GM21367 (cell line): ENCODE measurements around the gene ITPKB.
"Not testable (repeated sequence)": the region's sequence is repeated elsewhere in the genome, so short reads cannot be mapped to it uniquely, and the experiment has no call there.

Source experiments
- ATAC-seq: cut with Tn5 transposase; IDR thresholded peaks from one replicate; pipeline ENCODE4 v1.9.1; 2021; ENCODE audit not compliant: unreplicated experiment

ITPKB gene

DNA sequence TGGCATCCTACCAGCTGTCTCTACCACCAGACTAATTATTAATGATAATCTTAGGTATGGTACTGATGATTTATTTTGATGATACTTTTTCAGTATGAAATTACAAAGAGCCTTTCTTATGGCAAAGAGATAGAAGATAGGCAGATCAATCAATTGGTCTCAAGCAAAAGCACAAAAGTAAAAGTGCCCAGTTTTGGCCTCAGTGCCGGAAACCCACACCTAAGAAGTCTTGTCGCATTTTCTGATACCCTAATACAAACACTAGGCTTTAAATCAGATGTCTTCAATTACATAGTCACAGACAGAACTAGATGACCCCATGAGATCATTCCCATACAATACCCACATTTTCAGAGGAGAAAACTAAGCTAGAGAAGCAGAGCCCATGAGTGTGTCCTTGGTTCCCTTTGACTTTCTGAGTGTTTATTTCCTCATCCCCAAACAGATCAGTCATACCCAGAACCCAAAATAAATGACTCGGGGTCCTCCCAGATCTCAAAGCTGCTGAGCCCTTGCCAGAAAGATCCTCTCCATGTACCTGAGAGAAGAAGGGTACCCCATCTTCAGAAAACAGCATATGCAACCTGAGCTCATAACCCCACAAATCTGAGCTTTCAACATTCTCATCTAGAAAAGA lies 7.7 kb downstream of the ITPKB start:
- ATAC-seq: no peak

- ATAC-seq: no peak
Measured at GRCh38 chr1:226730836-226731235, 8.2 kb downstream of the ITPKB start.

DNA sequence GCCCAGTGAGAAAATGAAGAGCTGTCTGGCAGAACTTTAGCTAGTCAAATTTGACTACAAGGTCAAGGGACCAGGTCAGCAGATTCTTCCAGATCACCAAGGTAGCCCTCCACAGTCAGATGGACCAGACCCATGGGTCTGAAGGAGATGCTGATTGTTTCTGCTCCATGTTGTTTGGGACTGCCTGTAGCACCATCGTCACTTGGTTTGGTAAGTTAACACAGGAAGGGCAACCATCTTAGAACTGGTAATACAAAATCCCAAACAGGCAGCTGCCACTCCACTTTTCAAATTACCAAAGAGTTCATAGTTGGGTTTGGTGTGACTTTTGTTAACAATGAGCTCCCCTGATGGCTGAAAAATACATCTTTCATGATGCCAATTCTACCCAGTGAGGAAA lies 9.0 kb downstream of the ITPKB start:
- no peak for ATAC-seq

DNA sequence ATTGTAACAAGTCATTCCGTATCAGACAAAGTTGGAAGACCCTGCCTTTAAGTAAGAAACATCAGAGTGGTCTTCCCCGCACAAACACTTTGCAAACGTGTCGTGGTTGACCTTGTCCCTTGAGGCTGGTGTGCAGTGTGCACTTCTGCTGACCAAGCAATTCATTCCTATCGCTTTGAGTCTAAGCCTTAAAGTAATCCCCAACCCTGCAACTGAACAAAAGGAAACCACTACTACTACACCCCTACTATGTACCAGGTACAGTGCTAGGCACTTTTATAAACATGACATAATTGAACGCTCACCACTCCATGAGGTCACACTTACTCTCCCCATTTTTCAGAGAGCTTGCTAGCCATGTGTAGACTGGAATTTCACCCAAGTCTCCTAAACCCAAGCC lies 10.6 kb downstream of the ITPKB start:
- no peak for ATAC-seq

GRCh38 chr1:226725897-226726267 lies 13.2 kb downstream of the ITPKB start:
- no peak for ATAC-seq

GRCh38 chr1:226723657-226724532 lies 15.2 kb downstream of the ITPKB start:
- ATAC-seq: peak; percentile 4

DNA sequence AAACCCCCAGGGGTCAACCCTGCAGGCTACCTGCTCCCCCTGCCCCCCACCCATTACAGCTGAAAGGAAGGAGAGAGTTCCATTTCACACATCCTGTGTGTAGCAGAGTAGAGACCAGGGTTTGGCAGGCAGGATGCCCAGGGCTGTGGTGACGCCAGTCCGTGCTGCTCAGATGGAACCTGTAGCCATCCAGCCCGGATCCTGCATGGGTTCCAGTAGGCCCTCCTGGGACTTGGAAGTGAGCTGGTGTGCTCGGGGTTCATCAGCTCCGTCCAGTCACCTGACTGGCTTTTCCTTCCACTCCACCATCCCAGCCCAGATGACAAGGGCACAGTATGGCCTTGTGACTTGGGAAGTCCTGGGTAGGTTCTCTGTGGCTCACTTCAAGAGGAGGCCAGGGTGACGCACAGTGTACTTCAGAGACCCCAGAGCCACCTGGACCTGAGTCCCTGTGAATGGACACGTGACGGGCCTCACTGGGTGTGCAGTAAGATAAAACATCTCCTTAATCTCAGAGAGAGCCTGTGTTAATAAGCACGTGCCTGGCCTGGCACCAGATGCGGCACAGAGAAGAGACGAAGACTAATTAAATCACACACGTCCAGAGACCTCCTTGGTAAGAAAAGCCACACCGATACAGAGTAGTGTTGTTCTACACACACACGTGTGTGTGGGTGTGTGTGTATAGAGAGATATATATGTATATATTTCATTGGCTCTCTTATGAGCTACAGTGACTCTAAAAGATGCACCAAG lies 16.0 kb downstream of the ITPKB start:
- ATAC-seq: no peak

DNA sequence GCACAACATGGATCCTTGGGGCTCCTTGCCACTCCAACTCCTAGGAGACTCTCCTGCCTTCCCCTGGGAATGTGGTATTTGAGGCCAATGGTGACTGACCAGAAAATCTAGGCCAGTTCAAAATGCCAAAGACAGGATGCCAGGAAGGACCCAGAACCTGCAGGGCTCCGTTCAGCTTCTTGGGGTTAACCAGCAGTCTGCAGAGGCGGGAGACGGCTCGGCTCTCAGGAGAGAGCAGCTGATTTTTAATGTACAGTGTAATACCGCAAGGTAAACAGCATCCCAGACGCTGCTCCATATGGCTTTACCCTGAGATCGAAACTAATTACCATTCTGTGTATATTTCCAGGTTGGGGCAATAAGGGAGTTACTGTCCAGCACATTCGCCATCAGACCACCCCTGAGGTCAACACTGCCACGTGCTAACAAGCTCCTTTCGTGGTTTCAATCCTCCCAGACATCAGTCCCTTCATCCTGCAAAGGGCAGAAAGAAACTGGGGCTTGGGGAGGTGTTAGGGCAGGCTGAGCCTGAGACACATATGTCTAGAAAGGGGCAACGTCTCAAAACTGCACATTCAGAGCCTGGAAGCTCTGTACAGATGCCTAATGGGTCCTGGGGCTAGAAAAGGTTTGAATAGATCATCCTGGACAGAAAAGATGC lies 16.7 kb downstream of the ITPKB start:
- no peak for ATAC-seq

DNA sequence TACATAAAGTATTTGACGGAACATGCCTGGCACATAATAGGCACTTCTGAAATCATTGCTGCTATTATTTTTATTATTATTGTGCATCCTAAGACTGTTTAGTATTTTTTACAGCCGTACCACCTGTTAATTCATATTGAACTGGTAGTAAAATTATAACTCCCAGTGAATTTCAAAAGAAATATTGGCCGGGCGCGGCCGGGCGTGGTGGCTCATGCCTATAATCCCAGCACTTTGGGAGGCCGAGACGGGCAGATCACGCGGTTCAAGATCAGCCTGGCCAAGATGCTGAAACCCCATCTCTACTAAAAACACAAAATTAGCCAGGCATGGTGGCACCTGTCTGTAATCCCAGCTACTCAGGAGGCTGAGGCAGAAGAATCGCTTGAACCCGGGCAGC lies 18.5 kb downstream of the ITPKB start:
- not testable (repeated sequence) for ATAC-seq

DNA sequence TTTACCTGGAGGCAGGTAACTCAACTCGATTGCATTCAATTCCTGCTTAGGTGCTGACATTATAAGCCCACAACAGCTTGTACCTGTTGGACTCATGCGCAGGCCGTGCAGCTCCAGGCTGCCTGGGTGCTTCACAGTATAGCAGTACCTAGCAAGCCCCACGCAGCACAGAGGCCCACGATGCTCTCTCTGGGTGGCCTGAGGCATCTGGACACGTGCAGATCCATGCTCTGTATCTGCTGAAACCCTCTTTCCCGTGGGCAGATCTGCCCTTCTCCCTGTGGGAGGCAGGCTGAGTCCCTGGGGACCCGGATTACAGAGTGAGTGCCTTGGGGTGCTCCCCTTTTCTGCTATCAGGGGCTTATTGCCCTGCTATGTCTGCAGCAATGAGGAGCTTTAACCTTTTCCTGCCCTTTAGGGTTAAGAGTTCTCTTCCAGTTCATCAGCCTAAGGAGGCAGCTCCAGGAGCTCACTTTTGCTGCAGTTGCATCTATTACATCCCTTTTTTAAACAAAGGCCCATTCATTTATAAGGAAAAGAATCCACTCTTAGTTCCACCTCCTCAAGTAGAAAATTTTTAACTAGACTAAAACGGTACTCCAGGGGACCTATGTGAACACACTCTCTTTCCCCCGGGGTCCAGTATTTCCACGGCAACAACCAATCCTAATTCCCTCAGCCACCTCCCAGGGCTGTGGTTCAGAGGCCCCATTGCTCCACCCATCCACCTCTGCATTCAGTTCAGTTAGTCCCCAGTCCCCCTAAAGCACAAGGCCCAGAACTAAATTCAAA lies 19.3 kb downstream of the ITPKB start:
- no peak for ATAC-seq

DNA sequence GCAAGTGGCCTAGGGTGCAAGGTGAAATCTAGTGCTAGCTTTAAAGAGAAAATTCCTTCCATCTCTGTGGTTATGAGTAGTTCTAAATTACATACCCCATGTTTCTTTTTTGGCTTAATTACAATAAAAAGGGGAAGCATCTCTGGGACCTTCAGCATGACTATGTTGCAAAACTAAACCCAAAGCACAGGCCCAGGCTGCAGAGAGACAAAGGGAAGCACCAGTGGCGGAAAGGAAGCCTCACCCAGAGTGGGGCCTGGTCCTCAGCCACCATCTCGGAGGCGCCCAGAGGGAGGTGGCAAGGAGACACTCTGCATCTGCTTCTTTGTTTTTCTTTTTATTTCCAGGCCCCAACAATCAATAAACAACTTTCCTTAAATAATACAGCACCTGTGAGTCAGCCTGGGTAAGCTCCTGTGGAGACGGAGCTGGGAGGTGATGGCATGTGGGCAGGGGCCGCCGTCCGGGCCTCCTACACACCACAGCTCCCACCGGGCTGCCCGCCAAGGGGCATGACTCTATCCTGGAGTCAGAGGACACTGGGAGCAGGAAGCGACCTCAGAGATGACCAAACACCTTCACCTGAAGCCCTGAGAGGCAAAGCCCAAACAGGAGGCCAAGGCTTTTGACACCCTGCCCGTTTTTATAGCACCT lies 21.7 kb downstream of the ITPKB start:
- no peak for ATAC-seq

- ATAC-seq: no peak
Measured at GRCh38 chr1:226716577-226716976, 22.5 kb downstream of the ITPKB start.

DNA sequence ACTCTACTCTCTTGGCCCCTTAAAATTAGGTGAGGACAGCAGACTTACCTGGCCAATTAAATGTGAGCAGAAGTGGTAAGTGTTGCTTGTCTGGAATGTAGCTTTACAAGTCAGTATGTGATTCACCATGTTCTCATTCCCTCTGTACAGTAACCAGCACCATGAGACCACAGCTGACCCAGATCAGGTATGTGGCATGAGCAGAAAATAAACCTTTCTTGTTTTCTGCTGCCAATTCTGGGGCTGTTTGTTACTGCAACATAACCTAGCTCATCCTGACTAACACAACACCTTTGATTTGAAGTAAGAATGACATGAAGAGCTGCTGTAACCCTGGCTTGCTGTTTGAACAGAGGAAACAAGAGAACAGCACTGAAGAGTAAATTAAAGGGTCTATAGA lies 24.9 kb downstream of the ITPKB start:
- no peak for ATAC-seq

DNA sequence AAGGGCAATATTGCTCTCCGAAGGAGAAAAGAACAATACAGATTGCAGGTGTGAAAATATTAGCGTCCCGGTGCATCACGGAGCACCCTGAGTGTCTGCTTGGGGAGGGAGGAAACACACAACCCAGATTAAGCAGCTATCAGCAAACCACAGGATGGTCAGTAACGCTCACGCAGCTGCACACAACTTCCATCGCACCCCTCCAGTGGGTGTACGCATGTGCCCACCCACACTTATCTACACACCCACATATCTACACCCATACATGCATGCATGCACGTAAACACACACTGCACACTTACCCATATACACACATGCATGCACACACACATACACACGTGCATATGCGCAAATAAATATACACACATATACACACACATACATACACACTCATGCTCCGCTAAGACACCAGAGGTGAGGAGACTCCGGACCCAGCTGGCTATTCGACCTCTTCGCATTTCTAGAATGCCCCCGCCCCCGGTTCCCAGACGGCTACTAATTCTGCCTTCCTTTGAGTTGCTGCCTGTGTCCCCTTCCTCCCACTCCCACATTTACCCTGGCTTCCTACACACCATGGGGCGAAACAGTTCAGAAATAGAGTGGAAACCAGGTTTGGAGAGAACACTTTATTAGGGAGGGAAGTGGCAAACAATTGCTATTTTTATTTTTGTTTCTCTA lies 26.2 kb downstream of the ITPKB start:
- ATAC-seq: no peak

- ATAC-seq: peak; percentile 78
Measured at GRCh38 chr1:226711976-226712741, 26.9 kb downstream of the ITPKB start.

DNA sequence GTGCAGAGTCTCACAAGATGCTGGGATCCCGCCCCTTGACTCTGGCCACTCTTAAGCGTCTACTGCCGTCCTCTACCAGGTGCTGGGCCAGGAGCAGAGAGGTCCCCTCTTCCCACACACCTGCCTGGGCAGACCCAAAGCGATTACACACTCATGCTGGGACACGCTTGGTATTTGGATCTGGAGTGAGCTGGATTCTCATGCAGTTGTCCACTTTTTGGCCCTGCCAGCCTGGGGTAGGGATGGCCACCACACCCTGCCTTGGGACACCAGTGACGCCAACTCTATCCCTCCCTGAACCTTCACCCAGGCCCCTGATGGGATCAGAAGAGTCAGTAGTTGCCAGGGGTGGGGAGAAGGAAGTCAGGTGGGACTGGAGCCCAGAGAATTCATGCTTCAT lies 28.6 kb downstream of the ITPKB start:
- ATAC-seq: no peak

DNA sequence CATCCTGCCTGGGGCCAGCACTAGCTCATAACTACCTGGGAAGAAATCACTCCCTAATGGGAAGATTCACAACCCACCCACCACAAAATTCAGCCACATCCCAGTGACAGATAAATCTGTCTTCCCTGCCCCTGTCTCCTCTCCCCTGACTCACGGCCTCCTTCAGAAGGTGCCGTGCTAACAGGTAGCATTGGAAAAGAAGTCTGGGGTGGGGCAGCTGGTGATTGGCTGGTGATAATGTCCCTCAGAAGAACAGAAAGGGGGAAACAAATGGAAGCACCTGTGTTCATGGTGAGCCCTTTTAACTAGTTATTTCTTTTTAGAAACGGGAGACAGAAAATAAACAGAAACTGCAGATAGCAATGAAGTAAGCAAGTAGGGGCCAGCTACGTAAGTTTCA lies 29.1 kb downstream of the ITPKB start:
- ATAC-seq: no peak

DNA sequence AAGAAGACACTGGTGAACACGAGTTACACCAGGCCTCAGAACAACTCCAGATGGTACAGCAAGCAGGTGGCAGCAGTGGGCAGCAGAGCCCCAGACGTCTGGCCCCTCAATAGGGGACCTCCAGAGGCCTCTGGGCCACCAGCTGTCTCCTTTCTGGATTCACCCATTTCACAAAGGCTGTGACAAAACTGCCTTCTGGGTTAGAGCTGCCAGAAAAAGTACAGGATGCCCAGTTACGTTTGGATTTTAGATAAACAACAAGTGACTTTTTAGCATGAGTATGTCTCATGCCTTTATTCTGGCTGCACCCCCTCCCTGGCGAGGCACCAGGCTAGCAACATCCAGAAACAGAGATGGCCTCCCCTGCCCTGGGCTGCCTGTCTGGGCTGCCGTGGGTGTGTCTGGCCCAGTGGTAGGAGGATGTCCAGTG lies 30.1 kb downstream of the ITPKB start:
- no peak for ATAC-seq

- no peak for ATAC-seq
Measured at GRCh38 chr1:226708342-226708780, 30.7 kb downstream of the ITPKB start.
